Muscle of arm (tissue), 12 donors: ENCODE measurements around the gene USP3. TPM values are rescaled to one million over a fixed set of nuclear protein-coding genes. Genes with fewer than 3 reads are reported as not detected.
"Not testable (repeated sequence)": the region's sequence is repeated elsewhere in the genome, so short reads cannot be mapped to it uniquely, and the experiment has no call there.

ENCODE experiments used
- DNase-seq: peaks from one replicate; pipeline ENCODE4 v3.0.0-alpha.2; 2013
- polyA plus RNA-seq, 12 donors: library from polyadenylated mRNA; unstranded; fragments of 120-200 nt; gene quantifications; one replicate each; pipeline ENCODE4 v1.2.1, GENCODE V29; 2013; ENCODE audit not compliant: insufficient read length in 12 of 12

Gene USP3
- polyA plus RNA-seq, 12 donors, result 21.7 to 36.7 (median 26.5) TPM; not detected in 1

- DNase-seq, result not testable (repeated sequence)
These were observed 30.5 kb downstream of the USP3 start for GRCh38 chr15:63534888-63535287.

GRCh38 chr15:63535689-63536088 lies 31.3 kb downstream of the USP3 start:
- DNase-seq, result no peak

GRCh38 chr15:63538876-63539275 lies 34.5 kb downstream of the USP3 start:
- DNase-seq, result no peak

DNA sequence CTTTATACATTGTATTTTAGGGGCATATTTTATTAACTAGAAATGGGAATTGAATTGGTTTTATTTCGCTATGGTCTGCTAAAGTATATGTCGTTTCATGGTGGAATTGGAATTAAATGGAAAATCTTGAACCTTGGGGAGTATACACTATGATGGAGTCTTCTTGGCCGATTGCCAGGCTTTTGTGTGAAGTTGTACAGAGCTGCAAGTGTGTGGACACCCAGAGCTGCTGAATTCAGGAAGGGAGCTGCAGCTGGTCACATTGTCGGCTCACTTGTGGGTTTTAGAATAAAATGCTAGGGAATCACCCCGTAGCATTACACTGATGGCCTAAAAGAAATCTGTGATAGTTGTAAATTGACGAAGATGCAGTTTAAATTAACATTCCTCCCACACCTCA lies 35.1 kb downstream of the USP3 start:
- no peak for DNase-seq

DNA sequence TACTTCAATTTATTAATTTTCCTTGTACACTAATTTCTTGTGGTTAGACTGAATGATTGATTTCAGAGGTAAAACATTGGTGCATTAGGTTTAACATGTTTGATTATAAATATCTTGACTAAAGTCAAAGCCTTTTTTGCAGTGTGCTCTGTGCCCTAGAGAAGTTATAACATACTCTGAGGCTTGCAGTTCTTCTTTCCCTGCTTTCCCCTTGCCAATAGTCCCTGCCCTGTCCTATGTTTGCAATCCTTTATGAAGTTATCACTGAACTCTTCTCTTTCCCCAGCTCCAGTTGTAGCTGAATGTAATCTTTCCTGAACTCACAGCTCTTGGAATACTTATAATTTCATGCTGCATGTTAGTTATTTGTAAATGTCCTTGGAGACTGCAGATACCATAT lies 35.6 kb downstream of the USP3 start:
- DNase-seq, result no peak

- no peak for DNase-seq
These were observed 36.1 kb downstream of the USP3 start for GRCh38 chr15:63540449-63540848.

GRCh38 chr15:63544258-63545026 lies 40.0 kb downstream of the USP3 start:
- DNase-seq, result no peak

GRCh38 chr15:63545520-63545919 lies 41.1 kb downstream of the USP3 start:
- no peak for DNase-seq

GRCh38 chr15:63551400-63551799 lies 47.0 kb downstream of the USP3 start:
- DNase-seq, result no peak

DNA sequence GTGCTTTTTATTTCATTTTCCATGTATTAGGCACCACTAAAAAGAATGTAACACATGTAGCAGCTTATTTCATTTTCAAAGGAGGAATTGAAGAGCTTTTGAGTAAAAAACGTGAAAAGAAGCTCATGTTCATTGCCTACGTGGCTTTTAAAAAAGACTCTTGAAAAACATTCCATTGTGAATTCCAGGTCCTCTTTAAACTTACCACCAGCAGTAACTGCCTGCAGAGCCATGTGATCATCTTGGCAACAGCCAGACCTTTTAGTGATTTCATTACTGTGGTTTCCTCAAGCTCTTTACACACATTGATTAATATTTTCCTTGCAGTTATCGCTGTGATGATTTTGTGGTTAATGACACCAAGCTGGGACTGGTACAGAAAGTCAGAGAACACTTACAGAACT lies 49.0 kb downstream of the USP3 start:
- peak; percentile 23 for DNase-seq

- DNase-seq, result no peak
These were observed 50.0 kb downstream of the USP3 start for GRCh38 chr15:63554337-63554927.

DNA sequence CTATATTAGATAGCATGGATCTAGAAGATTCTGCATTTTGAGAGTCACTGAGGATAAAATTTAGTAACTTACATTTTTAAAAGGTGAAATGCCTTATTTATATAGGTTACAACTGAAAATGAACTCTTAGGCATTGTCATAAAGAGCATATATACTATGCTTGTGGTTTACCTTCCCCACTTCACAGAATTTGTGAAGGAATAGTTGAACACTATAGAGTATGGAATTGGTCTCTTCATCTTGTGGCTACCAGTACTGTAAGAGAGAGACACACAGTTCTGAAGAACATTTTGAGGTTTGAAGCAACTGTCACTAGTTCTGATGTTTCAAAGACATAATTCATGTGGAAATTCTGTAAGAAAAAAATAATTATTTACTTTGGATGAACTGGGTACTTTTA lies 51.1 kb downstream of the USP3 start:
- DNase-seq, result no peak

GRCh38 chr15:63556246-63556645 lies 51.9 kb downstream of the USP3 start:
- no peak for DNase-seq

DNA sequence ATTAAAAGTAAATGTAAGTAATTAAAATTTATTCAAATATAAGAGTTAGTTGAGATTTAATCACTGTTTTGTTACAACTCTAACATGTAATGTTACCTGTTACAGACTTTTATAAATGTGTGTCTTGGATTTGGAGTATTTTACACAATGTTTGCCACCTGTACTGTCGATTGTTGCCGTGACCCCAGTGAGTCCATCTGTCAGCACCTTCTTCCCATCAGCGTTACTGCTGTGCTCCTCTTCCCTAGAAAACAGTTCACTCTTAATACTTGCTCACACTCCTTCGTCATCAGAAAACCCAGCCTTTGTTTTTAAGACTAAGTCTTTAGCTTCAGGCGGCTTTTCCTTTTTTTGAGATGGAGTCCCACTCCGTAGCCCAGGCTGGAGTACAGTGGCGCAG lies 52.3 kb downstream of the USP3 start:
- DNase-seq, result no peak

DNA sequence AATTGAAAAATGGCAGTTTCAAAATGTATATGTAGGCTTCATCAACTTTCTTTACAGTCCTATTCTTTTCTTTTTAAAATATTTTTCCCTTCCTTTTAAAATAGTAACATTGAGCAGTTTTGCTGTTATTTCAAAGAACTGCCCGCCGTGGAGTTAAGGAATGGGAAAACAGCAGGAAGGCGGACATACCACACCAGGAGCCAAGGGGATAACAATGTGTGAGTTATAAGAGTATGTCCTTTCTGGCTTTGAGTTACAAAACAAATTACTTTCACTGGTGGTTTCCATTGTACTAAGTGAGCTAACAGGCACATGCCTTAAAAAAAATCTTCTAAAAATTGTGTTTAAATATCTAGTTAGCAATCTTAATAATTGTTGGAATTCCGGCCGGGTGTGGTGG lies 55.4 kb downstream of the USP3 start:
- no peak for DNase-seq

GRCh38 chr15:63560741-63561448 lies 56.5 kb downstream of the USP3 start:
- DNase-seq, result no peak

GRCh38 chr15:63564093-63564492 lies 59.7 kb downstream of the USP3 start:
- DNase-seq, result no peak

- no peak for DNase-seq
These were observed 61.3 kb downstream of the USP3 start for GRCh38 chr15:63565536-63566186.

DNA sequence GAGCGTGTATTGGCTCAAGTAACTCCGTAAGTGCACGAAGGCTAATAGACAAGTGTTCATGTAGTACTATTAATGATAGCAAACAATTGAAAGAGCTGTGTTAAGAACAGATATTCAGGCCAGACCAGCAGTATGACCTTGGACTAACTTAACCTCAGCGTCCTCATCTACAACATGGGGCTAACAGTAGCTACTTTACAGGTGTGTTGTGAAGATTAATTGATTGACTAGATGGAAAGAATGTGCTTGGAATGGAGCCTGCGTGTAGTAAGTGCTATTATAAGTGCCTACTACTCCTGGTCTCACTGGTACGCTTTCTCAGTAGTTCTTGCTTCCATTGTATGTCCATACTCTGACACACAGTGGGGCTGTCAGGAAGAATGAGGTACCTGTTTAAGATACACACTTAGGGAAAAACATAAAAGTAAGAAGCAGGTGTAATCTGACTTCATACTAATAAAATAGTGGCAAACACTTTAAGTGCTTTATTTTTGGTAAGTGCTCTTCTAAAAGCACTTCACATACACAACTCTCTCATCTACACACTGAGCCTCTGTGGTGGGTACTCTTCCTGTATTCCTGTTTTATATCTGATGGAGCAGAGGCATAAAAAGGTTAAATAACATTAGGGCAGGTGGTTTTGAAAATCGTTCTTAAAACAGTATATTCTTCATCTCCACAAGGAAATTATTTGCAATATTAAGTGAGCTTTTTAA lies 68.5 kb downstream of the USP3 start:
- no peak for DNase-seq

- no peak for DNase-seq
These were observed 69.1 kb downstream of the USP3 start for GRCh38 chr15:63573533-63573932.

DNA sequence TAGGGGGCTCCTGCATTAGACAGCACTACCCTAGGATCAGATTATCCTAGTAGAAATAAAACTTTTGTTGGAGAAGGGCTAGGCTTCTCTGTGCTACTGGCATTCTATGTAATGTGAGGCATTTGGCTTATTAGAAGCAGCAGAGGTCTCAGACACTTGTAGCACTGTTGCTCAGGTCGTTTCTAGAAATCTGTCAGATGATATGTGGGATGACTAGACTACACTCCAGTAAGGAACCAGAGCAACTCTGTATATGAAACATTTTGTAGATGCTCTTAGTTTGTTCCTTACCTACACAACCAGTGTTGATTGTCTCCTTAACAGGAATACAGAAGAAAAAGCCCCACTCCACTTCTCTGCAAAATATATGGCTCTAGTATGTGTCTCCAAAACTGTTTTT lies 70.9 kb downstream of the USP3 start:
- no peak for DNase-seq

DNA sequence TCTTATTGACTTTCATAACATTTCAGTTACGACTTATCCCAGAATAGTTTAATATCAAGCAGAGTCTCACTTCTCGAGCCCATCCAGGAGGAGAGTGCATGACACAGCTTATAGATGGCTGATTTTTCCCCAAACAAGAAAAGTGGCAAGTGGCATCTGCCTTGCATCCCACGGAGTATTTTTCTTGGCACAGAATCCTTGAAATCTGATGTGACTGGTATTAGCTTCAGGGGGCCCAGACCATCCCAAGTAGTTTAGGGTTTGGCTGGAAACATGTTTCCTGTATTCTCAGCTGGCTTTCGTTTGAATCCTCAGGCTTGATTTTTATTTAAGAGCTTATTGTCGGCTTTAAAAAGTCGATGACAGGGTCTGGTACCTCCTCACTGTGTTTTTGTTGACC lies 72.0 kb downstream of the USP3 start:
- DNase-seq, result no peak
